DMS153 (cell line): Measurements from ENCODE around the gene TNNI3K.

Experiments used
- DNase-seq: peaks from one replicate; lab custom pipeline; 2025; lab: John Stamatoyannopoulos, UW

The TNNI3K gene

DNA sequence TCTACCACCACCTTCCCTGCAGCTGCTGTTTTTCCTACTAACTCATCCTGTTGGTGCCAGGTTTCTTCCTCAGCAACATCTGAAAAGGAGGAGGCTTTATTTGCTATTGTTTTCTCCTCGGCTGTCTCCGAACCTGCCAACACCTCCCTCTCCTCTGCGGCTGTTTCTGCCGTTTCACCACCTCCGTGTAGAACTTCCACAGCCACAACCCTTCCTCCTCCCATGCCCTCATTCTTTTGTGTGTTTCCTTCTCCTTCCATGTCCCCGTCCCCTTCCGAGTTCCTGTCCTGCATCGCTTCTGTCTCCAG, 336.3 kb downstream of the TNNI3K start:
- no peak for DNase-seq

DNA sequence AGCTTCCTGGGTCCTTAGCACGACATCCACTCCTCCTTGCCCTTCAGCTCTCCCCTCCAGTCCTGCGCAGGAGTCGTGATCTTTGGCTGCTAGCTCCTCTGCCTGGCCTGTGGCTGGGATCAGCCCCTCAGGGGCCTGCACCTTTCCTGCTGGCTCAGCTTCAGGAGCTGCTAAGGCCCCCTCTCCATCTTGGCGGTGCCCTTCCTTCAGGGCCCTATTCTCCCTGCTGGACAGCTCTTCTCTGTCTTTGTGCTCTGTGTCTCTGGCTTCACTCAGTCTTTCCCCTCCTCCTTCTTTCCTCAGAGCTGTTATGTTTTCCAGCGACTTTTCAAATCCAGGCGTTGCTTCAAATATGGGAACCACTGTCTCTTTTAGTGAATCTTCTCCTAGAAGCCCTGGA, 336.7 kb downstream of the TNNI3K start:
- DNase-seq = no peak

DNA sequence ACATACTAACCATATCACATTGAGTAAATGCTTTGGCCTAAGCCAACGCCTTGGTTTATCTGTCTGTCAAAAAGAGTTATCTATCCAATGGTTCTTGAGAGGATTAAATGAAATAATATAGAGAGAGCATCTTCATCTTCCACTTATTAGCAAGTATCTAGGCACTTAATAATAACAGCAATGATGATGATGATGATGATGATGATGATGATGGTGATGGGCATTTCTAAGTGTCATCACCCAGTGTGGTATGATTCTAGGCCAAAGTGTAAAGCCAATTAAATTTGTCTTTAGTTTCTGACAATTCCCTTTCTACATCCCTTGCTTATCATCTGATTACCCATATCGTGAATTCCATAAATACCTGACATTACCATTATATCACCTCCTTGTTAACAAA, 342.9 kb downstream of the TNNI3K start:
- no peak for DNase-seq

DNA sequence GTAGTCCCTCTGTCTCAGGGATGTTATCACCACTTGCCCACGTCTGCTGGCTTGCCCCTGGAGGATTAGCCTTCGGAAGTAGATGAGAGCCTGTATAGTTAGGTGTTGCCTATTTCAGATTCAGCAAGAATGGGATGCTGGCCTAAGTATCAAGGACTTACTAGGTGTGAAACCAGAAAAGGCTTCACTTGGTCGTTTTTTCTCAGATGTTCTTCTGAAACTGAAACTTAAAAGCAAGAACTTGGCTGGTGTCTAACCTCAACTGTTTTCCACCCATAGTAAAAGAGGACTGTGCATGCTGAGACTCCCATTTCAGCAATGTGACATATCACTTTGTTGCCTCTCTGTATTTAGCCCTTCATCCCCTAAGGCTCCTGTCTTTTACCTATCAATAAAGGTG, 344.2 kb downstream of the TNNI3K start:
- no peak for DNase-seq

DNA sequence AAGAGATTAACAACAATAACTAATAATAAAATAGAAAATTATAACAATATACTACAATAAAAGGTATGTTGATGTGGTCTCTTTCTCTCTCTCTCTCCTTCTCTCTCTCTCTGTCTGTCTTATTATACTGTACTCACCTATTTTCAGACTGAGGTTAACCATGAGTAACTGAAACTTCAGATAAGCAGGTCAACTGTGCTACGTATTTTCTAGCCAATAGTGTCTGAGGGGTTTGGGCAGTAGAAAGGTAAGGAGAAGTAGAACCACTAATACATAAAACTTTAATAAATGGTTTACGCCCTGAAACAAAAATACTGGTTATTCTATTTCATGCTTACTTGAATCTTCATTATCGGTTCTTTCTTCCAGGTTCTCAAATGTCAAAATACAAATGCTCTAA, 348.2 kb downstream of the TNNI3K start:
- no peak for DNase-seq

DNA sequence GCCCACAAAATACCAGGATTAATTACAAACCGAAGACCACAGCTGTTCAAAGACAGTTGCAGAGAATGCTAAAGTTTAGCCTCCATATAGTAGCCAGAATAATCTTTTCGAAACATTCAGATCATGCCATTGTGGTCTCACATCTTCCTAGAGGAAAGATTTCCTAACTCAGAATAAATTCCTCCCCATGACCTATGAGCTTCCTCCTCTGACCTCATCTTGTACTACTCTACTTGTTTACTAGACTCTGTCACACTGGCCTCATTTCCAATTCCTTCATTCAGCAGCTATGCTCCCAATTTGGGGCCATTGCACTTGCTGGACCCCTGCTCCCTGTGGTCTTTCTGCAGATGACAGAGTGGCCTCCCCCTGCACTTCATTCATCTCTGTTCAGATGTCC, 349.0 kb downstream of the TNNI3K start:
- DNase-seq = no peak

DNA sequence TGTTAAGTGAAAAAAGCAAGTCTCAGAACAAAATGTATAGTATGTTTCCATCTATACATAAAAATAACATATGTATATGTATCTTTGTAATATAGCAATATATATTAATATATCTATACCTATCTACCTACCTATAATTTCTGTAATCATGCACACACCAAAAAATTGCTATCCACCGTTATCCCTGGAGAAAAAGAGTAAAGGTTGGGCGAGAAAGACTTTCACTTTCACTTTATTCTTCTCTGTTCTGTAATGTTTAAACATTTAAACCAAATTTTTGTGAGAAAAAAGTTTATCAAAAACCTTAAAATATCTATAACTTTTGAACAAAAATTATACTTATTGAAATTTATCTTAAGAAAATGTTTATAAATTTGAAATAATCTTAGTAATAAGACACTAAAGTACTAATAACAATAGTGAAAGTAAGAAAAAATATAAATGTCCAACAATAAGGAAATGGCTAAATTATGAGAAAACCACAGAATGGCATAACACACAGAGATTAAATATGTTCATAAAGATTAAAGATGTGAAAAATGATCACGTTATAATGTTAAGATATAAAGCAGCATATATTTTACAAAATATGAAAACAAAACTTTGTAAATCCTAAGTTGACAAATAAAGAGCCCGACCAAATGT, 351.2 kb downstream of the TNNI3K start:
- DNase-seq = no peak

DNA sequence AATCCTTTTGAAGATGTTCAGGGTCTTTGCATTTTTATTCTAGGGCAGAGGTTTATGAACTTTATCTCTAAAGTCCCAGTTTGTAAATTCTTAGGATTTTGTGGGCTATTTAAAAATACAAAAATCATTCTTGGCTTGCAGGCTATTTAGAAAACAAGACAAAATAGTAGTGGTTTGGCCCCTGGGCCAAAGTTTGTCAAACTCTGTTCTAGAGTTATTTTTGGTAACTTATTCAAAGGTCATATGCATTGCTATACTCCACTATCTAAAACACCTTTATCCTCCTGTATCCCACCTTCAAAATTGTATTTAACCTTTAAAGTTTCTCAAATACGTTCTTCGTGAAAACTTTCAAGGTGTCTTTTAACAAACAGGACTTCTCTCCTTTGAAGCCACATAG, 352.7 kb downstream of the TNNI3K start:
- no peak for DNase-seq

DNA sequence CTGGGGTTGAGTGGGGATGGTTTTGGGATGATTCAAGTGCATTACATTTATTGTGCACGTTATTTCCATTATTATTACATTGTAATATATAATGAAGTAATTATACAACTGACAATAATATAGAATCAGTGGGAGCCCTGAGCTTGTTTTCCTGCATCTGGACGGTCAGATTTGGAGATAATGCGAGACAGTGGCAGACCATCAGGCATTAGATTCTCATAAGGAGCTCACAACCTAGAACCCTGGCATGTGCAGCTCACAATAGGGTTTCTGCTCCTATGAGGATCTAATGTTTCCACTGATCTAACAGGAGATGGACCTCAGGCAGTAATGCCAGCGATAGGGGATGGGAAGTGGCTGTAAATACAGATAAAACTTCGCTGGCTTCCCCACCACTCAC, 355.1 kb downstream of the TNNI3K start:
- no peak for DNase-seq

DNA sequence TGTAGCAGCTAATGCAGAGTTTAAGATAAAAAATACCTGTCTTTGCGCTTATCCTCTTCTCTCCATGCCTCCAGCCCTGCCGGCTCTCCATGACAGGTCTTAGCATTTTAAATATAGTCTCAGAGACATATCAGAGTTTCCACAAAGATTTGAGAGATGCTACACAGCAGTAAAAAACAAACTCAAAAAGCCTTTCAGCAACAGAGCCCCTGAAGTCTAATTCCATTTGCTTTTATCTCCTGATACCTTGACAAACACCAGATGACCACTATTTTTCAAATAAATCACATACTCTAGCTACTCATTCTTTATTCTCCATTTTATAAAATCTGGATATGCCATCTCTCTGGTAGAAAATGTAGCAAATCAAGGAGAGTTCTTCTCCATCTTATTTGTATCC, 356.8 kb downstream of the TNNI3K start:
- DNase-seq = no peak

DNA sequence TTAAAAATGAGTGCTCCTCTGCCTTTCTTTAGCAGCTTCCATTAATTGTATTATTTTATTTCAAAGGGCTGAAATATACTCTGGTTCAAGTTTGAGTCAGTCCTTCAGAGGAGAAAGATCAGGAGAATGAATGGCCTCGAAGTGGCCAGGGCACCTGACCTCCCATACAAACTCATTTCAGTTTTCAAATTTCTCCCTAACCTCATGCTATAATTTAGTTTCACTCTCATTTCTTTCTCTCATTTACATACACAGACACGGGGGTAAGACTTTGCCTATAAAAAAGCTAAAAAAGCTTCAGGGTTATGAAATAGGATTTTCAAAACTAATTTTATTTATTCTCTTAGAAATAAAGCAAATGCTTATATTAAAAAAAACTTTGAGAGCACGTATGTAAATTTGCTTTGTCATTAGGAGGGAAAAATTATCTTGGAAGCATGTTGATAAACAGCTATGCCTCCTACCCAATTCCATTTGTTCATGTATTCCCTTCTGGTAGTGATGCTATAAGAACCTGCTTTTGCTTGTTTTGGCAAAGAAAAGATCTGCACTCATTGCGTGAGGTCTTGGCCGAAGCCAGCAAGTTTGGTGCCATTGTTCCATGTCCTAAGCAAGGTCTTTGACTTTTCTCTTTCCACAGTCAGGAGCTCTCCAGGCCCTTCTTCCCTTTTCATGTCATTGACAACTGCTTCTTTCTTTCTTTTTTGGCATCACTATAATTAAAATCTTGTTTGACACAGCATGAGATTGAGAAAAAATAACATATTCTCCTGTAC, 357.6 kb downstream of the TNNI3K start:
- no peak for DNase-seq
